GM12891 (cell line): ENCODE results near the gene LINGO4.
"Not testable (repeated sequence)": the region's sequence is repeated elsewhere in the genome, so short reads cannot be mapped to it uniquely, and the experiment has no call there.

ENCODE experiments used
- DNase-seq: peaks from one replicate; pipeline ENCODE4 v3.0.0; 2011; ENCODE audit warnings: low spot score; ENCODE audit not compliant: insufficient read length
- FAIRE-seq: peaks from 2 replicates; lab custom pipeline; 2011; peaks lifted over from hg19 to GRCh38; lab: Jason Lieb, UNC
- PAX5 ChIP-seq: IDR thresholded peaks from 2 replicates; pipeline ENCODE4 v1.6.1; 2011; ENCODE audit warnings: low read length, moderate library complexity, mild to moderate bottlenecking; ENCODE audit not compliant: insufficient read depth, severe bottlenecking
- POLR2A ChIP-seq: IDR thresholded peaks from 2 replicates; pipeline ENCODE4 v1.6.1; 2011; ENCODE audit warnings: low read depth, low read length, control low read depth
- POLR2AphosphoS5 ChIP-seq: IDR thresholded peaks from 2 replicates; pipeline ENCODE4 v1.6.1; 2011; ENCODE audit warnings: low read depth, low read length, control low read depth
- POU2F2 ChIP-seq: IDR thresholded peaks from 2 replicates; pipeline ENCODE4 v1.6.1; 2011; ENCODE audit warnings: low read depth, mild to moderate bottlenecking, control low read depth, low read length, moderate library complexity
- SPI1 ChIP-seq: IDR thresholded peaks from 2 replicates; pipeline ENCODE4 v1.6.1; 2011; ENCODE audit warnings: low read depth, low read length, control low read depth
- TAF1 ChIP-seq: IDR thresholded peaks from 2 replicates; pipeline ENCODE4 v1.6.1; 2011; ENCODE audit warnings: low read depth, low read length, control low read depth

The LINGO4 gene

DNA sequence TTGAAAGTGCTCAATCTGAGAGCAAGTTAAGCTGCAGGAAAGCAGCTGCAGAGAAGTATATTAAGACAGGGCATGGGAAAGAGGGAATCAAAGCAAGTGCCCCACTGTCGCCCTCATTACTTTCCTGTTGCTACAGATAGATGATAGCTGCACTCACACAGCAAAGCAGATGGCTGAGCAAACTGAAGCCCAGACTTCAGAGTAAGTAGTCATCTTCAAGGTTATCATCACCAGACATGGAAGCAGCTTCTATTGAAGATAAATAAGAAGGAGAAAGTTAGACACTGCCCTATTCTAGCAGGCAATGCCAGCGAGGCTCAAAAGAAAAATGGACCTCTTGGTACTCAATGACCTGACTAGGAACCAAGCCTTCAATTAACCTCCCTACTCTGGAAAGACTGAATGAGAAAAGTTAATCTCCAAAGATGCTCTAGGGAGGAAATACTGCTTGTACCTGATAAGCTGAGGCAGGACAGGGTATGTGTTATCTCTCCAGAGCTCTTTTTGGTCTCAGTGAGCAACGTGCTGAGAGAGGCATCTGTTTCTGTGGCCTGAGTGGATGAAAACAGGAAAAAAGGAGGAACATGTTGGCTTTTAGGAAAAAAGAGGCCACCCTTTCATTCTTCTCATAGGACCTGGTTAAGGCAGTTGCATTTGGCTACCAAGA lies 30.8 kb downstream of the LINGO4 start:
- TF ChIP-seq POU2F2 (no peak), PAX5 (no peak), SPI1 (no peak), POLR2A (no peak), TAF1 (no peak), POLR2AphosphoS5 (no peak)
- no peak for FAIRE-seq
- no peak for DNase-seq

- DNase-seq, result no peak
- TF ChIP-seq PAX5, result no peak
- no peak for TF ChIP-seq POLR2AphosphoS5
- no peak for TF ChIP-seq TAF1
- TF ChIP-seq SPI1, result no peak
- TF ChIP-seq POLR2A, result no peak
- no peak for TF ChIP-seq POU2F2
- no peak for FAIRE-seq
Measured at GRCh38 chr1:151773702-151774101, 31.5 kb downstream of the LINGO4 start.

GRCh38 chr1:151769270-151769669 lies 35.9 kb downstream of the LINGO4 start:
- not testable (repeated sequence) for FAIRE-seq, DNase-seq

DNA sequence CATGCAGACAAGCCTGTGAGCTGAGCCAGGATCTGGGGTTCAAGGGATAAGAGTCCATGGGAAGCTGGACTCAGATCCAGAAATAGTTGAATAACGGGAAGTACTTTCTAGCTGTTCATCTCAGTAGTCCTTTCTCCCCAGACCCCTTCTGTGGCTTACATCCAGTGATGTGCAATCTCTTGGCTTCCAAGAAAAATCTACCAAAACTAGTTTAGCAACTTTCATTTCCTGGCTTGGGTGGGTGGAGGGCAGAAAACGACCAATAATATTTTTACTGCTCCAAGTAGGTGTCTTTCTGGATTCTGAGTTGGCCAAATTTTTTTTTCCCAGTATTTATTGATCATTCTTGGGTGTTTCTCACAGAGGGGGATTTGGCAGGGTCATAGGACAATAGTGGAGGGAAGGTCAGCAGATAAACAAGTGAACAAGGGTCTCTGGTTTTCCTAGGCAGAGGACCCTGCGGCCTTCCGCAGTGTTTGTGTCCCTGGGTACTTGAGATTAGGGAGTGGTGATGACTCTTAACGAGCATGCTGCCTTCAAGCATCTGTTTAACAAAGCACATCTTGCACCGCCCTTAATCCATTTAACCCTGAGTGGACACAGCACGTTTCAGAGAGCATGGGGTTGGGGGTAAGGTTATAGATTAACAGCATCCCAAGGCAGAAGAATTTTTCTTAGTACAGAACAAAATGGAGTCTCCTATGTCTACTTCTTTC lies 36.7 kb downstream of the LINGO4 start:
- DNase-seq, FAIRE-seq: not testable (repeated sequence)

DNA sequence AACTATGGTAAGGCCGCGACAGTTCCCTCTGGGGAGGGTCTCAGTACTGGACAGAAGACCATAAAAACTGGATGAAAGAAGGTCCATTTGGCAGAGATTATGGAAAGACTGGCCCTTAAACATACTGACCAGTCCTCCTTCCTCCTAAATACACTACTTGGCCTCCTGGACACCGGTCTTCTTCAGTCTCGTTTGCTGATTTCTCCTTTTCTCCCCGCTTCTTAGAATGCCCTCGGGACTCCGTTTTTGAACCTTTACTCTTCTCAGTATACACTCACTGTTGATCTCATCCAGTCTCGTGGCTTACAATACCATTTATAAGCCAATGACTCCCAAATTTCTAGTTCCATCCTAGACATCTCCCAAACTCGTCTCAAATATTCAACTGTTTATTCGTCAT lies 41.2 kb downstream of the LINGO4 start:
- DNase-seq (no peak), FAIRE-seq (no peak)
- TF ChIP-seq POU2F2, result no peak
- TF ChIP-seq POLR2AphosphoS5, result no peak
- TF ChIP-seq PAX5, result no peak
- no peak for TF ChIP-seq POLR2A
- TF ChIP-seq TAF1, result no peak
- no peak for TF ChIP-seq SPI1

- TF ChIP-seq TAF1 (peak; percentile 75), PAX5 (peak; percentile 22), POLR2AphosphoS5 (peak; percentile 77), POU2F2 (peak; percentile 29; the same call in 1 of the 2 replicates), POLR2A (peak; percentile 78), SPI1 (no peak)
- DNase-seq, result peak; percentile 94
- FAIRE-seq, result peak; percentile 89
Measured at GRCh38 chr1:151762941-151763921, 42.0 kb downstream of the LINGO4 start, which contains the start of gene MRPL9. Gene MRPL9 (minus strand): TSS chr1:151763496. CDS start chr1:151763479, 17 bp downstream.

DNA sequence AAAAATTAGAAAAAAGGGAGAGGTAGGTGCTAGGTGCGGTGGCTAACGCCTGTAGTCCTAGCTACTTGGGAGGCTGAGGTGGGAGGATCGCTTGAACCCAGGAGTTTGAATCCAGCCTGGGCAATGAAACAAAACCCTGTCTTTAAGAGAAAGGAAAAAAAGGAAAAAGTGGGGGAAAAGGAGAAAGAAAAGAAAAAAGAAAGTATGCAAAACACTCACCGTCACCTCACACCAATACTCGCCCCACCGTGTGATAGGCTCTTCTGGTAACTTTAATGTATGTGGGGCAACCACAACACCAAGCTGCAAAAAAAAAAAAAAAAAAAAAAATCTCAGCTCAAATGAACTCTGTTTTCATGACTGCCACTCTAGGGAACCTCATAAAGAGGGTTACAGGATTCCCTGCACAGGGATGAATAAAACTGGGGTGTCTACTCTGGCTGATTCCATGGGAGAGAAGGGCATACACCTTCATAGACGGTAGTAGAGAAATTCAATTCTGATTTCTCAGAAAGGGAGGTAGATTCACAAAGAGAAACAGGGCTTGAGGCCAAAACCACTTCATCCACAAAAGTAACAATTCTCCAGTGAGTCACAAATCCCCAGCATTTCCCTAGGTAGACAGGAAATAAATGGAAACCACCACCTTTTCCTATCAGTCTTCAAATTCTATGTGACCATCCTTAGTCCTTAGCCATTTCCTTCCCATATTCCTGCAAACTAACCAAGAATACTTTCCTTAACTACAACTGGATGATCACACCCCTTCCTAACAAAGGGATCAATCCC lies 44.4 kb downstream of the LINGO4 start:
- TF ChIP-seq POLR2AphosphoS5 (no peak), TAF1 (no peak), POLR2A (no peak), SPI1 (no peak), PAX5 (no peak), POU2F2 (no peak)
- no peak for FAIRE-seq
- DNase-seq, result no peak

GRCh38 chr1:151759241-151759640 lies 46.0 kb downstream of the LINGO4 start:
- no peak for TF ChIP-seq POLR2A
- TF ChIP-seq POU2F2, result no peak
- no peak for TF ChIP-seq TAF1
- TF ChIP-seq SPI1, result no peak
- TF ChIP-seq POLR2AphosphoS5, result no peak
- TF ChIP-seq PAX5, result no peak
- DNase-seq (no peak), FAIRE-seq (no peak)

DNA sequence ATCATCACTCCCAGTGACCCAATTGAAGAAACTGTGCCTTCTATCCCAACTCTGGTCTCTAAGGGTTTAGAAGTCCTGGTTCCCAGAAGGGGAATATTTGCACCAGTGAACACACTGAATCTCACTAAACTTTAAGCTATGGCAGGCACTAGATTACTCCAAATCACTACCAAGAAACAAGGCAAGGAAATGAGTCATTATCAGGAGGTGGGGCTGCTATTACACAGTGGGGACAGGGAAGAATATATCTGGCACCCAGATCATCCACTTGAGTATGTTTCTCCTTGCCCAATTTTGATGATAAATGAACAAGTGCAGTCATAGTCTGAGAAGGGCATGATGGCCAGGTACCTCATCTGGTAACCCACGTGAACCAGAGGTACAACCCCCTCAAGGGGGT lies 48.9 kb downstream of the LINGO4 start:
- TF ChIP-seq POU2F2 (no peak), TAF1 (no peak), SPI1 (no peak), POLR2A (no peak), PAX5 (no peak), POLR2AphosphoS5 (no peak)
- FAIRE-seq (no peak), DNase-seq (no peak)
